Stimulated activated CD4-positive, alpha-beta T cell treated with anti-CD3 and anti-CD28 coated beads, TNF-alpha, amount 100 ng/mL, for 4 hours (primary cell): ENCODE measurements around the gene GDF9.
"Not testable (repeated sequence)": the region's sequence is repeated elsewhere in the genome, so short reads cannot be mapped to it uniquely, and the experiment has no call there.

Experiments
- DNase-seq, 3 experiments: peaks; one replicate each; pipeline ENCODE4 v3.0.0-alpha.2; 2020; ENCODE audit warnings: low read depth in 3 of 3

GDF9 gene

DNA sequence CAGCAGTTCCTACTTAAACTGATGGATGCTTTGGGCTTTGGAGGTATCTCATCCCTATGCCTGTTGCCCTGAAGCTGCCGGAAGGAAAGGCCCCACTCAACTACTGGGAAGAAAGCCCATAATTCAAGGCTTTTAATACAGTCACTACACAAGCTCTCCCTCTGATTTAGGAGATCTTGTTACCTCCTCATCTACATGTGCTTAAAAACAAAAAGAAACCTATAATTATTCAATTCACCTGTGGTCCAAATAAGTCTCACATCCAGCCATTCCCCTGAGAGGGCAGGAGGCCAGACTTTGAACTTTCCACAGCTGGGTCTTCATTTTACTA is 6.5 kb upstream of the GDF9 start:
- no peak for DNase-seq

DNA sequence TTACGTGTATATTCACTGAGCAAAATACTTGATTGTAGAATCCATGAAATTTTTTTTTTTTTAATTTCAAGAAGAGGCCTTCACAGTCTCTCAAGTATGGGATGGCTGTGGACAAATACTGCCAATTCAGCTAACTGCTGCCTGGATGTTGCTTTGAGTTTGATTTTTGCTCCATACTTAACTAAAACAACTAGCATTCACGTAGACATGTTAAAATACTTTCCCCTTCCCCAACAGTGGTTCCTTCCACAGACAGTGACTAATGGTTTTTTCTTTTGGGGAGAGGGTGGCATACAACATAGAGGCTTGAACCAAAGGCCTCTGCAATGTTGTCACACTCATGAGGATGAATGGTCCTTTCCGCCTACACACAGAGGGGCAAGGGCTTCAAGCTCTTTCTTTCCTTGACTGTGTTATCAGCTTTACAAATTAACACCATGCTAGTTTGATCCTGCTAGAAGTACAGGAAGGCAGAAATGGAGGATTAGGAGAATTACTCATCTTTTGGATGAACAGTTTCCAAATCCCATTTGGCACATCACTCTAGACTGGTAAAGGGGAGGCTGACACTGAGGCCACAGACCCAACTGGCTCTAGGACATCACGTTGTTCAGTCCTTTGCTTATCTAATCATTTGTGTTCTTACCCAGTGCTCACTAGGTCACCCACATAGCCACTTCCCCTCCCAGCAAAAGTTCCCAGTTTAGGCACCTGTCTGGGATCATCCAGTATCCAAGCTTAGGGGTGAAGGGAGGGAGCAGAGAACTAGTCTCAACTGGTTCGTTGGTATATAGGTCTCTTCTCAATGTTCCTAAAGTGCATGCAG is 5.4 kb upstream of the GDF9 start:
- no peak for DNase-seq

DNA sequence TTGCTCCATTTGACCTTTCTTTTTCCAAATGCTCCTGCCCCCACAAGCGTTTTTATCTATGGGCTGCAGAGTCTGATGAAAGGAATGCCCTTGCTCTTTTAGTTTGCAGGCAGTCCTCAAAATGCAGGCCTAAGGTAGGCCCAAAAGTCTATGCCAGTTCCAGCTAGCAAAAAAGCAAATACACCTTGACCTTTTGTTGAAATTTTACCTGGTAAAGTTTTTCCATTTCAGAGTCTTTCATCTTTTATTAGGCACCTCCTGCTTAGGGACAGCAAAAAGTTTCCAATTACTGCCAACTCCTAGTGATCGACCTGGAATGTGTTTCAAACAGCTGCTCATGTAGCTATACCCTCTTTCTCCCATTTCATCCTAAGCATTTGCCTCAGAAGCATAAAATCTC is 4.5 kb upstream of the GDF9 start:
- no peak for DNase-seq

DNA sequence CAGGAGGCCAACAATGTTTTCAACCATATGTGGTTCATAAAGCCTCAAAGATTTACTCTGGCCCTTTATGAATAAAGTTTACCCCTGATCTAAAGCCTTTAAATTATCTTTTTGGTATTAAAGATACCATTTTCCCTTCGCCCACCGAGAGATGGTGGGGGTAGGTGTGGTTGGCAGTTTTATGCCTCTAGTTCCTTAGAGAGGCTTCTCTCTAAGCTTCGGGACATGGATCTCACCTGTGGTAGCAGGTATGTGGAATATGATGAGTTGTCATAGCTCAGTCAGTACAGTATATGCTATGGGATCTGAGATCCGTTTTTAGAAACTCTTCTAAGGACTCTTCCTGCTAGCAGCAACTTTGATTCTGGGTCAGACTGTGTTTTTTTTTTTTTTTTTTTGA is 2.5 kb upstream of the GDF9 start:
- no peak for DNase-seq

DNA sequence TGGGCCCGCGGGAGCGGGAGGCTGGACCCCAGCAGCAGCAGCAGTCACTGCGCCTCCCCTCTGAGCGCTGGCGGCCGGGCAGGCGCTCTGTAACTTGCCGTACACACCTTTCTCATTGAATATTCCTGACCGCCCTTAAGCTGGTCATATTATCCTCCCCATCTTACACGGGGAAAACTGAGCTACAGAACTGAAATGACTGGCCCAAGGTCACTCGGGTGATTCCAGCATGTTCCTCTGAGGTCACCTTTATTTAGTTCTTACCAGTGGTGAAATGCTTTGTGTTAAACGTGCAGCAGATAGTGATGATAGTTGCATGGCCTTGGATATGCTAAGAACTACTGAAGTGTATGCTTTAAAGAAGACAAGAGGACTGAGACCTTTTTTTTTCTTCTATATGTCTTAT is 780 bp upstream of the GDF9 start:
- DNase-seq: no peak

DNA sequence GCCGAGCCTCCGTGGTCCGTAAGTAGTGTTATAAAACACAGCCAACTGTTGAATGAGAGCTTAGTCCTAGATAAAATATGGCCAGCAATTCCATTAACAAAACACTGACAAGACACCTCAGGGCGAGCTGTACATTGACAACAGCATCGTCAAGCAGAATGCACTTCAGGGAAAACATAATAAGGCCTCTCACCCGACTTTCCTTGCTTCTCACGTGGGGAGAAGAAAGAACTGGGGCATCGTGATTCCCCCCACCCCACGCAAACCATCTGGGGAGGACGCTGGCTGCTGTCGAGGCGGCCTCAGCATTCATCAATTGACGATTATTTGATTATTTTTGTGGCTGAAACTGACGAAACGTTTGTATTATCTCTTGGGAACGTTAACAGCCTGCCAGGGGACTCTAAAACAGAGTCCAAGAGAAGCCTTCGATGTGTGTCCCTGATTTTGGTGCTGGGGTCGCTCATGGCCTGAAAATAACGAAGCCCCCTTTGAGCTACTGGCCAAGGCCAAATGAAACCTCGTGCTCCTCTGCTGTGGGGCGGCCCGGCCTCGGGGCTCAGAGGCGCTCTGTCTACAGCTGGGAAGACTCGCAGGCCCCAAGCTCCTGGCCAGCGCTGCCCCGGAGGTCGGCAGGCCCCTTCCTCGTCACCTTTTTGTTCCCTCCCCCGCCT is 464 bp downstream of the GDF9 start:
- no peak for DNase-seq

DNA sequence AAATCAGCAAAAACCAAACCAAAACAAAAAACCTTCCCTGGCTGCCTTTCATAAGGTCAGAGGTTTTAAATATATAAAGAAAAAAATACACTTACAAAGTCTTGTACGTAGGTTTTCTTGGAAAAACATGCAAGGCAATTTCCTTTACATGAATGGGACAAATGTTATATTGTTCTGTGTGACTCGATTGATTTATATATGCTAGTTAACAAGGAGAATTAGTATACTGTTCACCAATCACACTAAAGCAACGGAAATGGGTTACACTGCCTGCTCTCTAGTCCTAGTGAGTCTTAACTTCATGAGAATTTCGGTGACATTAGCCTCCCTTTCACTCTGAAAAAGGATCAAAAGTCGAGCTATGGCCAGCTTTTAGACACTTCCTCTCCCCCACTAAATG is 5.5 kb downstream of the GDF9 start:
- no peak for DNase-seq

DNA sequence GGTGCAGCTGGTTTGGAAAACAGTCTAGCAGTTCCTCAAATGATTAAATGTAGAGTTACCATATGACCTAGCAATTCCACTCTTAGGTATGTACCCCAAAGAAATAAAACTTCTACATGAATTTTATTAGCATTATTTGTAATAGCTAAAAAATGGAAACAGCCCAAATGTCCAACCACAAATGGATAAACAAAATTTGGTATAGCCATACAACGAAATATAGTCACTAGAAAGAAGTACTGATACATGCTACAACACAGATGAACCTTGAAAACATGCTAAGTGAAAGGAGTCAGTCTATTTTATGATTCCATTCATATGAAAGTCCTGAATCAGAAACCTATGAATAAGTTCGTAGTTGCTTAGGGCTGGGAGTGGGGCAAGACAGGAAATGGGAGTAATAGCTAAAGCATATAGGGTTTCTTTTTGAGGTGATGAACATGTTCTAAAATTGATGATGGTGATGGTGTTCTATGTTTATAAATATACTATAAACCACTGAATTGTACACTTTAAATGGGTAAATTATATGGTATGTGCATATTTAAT is 6.3 kb downstream of the GDF9 start:
- DNase-seq: no peak

DNA sequence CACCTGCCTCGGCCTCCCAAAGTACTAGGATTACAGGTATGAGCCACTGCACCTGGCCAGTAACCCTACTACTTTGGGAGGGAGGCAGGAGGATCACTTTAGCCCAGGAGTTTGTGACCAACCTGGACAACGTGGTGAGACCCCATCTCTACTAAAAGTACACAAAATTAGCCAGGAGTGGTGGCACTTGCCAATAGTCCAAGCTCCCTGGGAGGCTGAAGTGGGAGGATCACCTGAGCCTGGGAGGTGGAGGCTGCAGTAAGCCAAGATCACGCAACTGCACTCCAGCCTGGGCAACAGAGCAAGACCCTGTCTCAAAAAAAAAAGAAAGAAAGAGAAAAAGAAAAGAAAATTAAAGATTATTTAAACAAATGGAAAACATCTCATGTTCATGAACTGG is 10.3 kb downstream of the GDF9 start:
- no peak for DNase-seq

DNA sequence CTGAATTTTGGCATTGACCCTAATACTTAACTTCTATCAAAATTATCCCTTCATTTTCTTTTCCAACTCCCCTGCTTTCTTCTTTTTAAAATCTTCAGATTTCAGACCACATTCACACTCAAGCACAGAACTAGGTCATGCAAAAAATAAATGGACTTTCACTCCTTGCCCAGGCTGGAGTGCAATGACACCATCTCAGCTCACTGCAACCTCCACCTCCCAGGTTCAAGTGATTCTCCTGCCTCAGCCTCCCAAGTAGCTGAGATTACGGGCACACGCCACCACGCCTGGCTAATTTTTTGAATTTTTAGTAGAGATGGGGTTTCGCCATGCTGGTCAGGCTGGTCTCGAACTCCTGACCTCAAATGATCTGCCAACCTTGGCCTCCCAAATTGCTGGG is 11.3 kb downstream of the GDF9 start:
- DNase-seq: not testable (repeated sequence)

DNA sequence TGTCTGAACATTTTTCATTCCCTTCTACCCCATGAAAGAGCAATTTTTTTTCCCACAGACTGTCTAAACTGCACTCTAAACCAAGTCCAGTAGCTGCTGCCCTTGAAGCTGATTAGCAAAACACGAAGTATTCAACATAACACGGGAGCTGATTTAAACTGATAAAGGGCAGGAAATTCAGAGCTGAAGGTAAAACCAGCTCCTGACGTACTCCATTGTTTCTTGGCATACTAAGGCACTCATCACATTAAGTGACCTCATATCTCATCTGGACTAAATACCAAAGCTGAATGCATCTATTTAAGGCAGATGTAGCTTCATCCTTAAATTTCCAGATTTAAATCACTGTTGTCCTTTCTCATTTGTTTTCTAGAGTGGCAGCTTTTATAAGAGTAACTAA is 12.0 kb downstream of the GDF9 start:
- no peak for DNase-seq

DNA sequence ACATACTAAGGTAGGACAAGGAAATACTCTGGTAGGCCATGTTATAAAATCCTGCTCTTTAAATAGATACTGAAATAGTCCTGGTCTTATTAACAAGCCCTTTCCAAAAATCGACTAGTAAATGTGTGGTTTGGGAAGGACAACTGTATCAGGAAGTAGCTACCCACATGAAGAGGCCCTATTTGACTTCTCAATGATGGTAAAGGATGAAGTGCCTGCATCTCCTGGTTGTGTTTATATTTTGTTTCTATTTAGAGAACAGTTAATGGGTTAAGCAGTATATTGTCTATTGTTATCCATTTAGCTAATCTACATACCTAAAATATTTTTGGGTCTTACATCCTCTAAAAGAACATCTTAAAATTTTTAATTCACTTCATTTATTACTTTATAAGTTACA is 12.5 kb downstream of the GDF9 start:
- DNase-seq: no peak

DNA sequence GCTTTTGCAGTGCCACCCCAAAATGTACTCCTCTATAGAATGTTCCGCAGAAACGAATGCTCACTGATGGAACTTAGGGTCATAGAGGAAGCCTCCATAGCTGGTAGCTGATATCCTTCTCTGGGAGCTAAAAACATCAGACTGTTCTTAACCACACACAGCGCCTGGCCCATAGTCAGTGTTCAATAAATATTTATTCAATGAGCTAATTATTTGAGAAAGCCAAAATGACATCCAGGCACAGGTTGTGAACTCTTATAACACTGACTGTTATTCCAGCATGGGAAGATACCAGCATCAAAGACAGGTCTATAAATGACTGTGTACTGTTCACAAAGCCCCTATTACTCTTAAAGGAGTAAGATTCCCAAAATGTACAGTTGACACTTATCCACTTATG is 12.9 kb downstream of the GDF9 start:
- DNase-seq: no peak

DNA sequence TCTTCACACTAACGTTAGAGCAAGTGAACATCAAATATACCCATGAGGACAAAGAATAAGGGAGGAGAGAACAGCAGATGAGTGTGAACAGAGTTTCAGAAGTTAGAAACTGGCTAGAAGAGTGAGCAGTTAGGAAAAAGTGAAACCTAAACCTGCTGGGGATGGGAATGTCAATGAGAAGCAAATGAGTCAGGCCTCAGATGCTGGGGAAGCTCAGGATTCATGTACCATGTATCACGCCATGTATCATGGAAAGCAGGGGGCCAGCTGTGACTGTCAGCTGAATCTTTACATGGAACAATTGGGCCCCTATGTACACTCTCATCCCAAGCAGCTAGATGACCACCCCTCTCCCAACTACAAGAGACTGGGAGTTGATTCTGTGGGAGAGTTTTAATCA is 16.2 kb downstream of the GDF9 start:
- no peak for DNase-seq

DNA sequence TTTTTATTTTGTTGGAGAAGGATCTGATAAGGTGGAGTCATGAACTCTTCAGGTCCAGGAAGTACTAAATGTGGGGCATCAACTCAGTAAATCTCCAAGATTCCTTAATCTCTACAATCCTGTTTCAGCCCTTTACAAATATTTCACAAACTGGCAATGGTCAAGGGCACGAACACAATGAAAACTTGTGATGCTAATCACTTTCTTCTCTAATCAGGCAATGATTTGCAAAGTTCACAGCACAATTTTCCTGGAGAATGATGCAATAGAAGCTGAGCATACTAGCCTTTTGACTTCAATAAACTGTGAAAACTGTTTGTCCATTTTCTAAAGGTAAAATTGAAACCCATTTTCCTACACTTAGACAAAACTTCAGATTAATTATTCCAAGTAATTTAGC is 16.9 kb downstream of the GDF9 start:
- no peak for DNase-seq

DNA sequence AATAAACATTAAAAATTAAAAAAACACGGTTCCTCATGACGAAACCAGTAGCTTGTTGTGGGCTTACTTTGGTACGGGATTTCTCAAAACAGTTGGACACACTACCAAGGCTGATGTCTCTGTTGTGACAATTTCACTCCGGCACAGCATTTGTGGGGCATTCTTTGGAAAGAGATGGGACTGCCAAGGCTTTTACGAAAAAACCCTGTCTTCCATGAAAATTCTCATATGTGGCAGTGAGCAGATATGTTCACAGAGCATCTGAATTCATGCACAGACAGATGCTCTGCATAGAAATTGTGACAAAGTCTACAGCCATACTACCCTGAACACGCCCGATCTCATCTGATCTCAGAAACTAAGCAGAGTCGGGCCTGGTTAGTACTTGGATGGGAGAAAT is 18.0 kb downstream of the GDF9 start:
- DNase-seq: no peak

DNA sequence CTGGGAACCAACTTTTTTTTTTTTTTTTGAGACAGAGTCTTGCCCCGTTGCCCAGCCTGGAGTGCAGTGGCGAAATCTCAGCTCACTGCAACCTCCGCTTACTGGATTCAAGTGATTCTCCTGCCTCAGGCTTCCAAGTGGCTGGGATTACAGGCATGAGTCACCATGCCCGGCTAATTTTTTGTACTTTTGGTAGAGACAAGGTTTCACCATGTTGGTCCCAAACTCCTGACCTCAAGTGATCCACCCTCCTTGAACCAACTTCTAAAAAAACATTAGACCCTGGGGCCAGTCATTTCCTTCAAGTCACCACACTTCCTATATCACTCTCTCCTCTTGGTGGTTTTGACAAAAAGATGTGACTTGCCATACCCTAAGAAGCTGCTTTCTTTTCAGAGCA is 25.0 kb downstream of the GDF9 start:
- DNase-seq: no peak

DNA sequence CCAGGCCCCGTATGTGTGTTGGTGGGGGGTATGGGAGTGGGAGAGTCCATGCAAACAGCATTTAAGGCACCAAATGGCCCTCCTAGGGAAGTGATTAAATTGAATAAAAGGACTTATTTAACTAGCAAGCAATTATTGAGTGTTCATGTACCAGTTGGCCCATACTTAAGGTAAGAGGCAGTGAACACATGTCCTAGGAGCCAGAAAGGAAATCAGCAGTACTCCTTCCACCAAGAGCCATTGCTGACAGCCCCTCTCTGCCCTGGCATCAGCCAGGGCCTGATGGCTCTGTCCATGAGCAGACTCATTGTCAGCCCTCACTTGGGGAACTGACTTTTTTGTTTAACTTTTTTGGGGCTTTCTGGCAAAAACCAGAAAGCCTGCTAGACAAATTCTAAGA is 25.4 kb downstream of the GDF9 start:
- no peak for DNase-seq

DNA sequence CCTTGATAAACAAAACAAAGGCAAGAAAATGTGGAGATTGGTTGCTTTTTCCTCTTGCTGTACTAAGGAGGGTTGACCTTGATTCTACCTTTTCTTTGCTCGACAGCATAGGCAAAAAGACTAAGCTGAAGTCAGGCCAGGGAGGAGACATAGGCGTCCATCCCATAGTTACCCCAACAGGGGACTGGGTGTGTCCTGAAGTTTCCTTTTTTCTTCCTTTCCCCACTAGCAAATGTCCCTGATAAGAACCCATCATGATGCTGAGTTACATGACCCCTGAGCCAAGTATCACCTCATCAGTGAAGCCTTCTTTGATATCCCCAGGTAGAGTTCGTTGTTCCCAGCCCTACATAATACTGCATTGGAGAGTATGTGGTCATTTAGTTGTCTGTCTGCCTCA is 26.0 kb downstream of the GDF9 start:
- no peak for DNase-seq

DNA sequence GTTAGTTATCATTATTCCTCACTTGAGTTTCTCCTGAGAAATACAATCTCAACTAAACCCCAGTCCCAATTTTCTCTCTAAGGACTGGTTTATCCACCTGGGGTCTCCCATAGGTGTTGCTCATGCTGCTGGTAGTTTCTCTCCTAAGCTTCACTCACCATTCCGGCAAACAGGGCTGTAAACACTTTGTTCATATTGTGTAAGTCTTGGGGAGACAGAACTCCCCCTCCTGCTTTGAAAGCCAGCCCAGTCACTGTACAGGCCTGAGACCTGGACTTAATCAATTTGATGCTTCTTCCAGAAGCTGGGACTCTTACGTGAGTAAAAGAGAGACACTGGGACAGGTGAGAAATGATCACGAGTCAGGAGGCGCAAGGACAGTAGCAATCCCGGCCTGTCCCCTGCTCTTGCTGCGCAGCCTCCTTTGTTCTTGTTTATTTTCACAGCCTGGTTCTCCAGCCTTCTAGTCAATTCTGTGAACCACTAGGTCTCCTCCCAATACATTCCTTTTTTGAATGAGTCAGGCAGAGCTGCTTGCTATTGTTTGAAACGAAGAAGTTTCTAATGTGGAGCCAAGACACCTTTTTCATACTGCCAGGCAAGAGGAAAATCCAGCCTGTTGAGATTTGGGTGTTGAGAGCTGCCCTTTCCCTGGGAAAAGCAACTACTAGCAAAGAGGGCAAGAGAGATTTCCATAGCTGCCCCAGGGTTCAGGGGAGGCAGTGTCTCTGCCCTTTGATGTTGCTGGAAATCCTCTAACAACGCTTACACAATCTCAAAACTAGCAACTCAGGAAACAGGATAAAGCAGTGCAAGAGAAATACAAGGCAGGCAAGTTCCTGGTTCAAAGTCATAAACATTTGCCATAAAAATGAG is 26.6 kb downstream of the GDF9 start:
- no peak for DNase-seq

DNA sequence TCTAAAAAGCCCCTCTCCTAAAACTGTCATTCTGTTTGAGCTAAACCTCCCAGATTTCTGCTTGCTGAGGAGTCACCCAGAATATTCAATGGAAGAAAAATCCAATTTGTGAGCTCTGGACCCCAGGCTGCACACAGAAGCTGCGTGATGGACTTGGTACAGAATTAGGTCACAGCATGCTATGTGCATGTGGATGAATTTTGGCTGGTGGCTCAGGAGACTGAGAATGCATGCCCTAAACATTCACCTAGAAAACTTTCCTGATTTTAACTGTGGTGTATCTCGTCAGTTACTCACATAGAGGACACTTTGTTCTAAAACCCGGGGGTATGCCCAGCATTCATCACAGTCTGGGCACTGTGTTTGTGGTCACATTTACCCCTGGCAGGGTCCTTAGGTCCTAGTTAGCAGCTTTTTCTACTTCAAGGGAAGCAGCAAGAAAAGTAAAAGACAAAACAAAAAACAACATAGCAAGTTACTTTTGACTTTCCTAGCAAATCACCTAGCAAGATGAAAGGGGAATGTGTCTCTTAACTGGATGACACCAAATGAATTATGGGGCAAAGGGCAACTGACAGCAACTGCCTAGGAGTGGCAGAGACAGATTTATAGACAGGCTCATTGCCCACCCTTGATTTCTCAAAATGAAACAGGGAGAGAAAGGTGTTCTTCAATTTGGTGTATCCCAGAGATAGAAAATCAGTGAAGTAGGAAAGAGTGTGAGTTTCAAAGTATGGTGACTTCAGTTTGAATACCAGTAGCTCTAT is 27.6 kb downstream of the GDF9 start:
- DNase-seq: no peak

DNA sequence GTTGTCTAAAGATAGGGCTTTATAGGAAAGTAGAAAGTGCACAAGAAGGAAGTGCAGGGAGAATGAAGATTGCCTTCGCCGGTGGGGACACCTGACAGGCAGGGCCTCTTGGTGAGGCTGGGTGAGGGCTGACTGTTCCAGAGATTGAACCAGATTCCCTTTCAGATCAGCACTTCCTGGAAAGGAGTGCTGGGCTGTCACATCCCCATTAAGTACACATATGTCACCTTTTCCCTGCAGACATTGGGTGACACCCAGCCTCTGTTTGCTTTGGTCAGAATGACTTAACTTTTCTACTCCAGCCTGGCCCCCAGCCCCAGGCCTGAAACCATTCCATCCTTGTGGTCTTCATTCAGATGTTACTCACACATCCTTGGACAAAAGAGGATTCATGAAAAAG is 28.4 kb downstream of the GDF9 start:
- DNase-seq: no peak
